ENCODE measurements around the gene DAAM1. TPM values are rescaled to one million over a fixed set of nuclear protein-coding genes. Genes with fewer than 3 reads are reported as not detected.

DAAM1 gene
- total and polyA plus RNA-seq, 2 donors from 2014 or later: 5.3 to 47.8 TPM

- Histone ChIP-seq H3K27ac (ENCODE audit: low read depth in 2 of 2, low read length in 2 of 2) (peak overlapping the region; percentile 72 to 85), H3K9ac (ENCODE audit: low read length in 3 of 3) (no peak overlapping the region), H3K4me3 (ENCODE audit: low read length in 3 of 3) (no peak overlapping the region), H3K4me1 (ENCODE audit: control insufficient read depth in 2 of 3, insufficient read depth in 2 of 3, low read depth in 1 of 3, low read length in 3 of 3) (peaks cover 0 to 16% (median 8%) of the 10 kb centered on the region in 3 donors), H3K36me3 (ENCODE audit: control insufficient read depth in 2 of 3, insufficient read depth in 3 of 3, low read length in 3 of 3) (no peaks in the 10 kb centered on the region), H3K9me3 (ENCODE audit: control insufficient read depth in 2 of 3, insufficient read depth in 1 of 3, low read length in 3 of 3) (no peaks in the 10 kb centered on the region), H3K27me3 (ENCODE audit: control insufficient read depth, insufficient read depth, low read length) (no peaks in the 10 kb centered on the region)
- FAIRE-seq: peak; percentile 62
- intact Hi-C loops (cut with DNase I): no loop called here
- TF ChIP-seq CTCF (IDR thresholded peaks at IDR 0.05; ENCODE audit: borderline replicate concordance, extremely low read depth, insufficient read depth): no peak
- DNase-seq: peak in 4 of 5 donors; percentile 56 to 95 (median 72)
These were observed 65.9 kb downstream of the DAAM1 start for GRCh38 chr14:59254146-59254910.

- no peaks in the 10 kb centered on the region for H3K27me3 ChIP-seq (ENCODE audit: control insufficient read depth, insufficient read depth, low read length)
- peak overlapping the region; percentile 72 to 85 for H3K27ac ChIP-seq (ENCODE audit: low read depth in 2 of 2, low read length in 2 of 2)
- H3K9ac ChIP-seq (ENCODE audit: low read length in 3 of 3): no peak overlapping the region
- intact Hi-C loops (cut with DNase I): no loop called here
- H3K36me3 ChIP-seq (ENCODE audit: control insufficient read depth in 2 of 3, insufficient read depth in 3 of 3, low read length in 3 of 3): no peaks in the 10 kb centered on the region
- no peak for DNase-seq
- no peak for TF ChIP-seq CTCF (IDR thresholded peaks at IDR 0.05; ENCODE audit: borderline replicate concordance, extremely low read depth, insufficient read depth)
- no peak overlapping the region for H3K4me3 ChIP-seq (ENCODE audit: low read length in 3 of 3)
- peaks cover 0 to 16% (median 8%) of the 10 kb centered on the region in 3 donors for H3K4me1 ChIP-seq (ENCODE audit: control insufficient read depth in 2 of 3, insufficient read depth in 2 of 3, low read depth in 1 of 3, low read length in 3 of 3)
- no peak for FAIRE-seq
- no peaks in the 10 kb centered on the region for H3K9me3 ChIP-seq (ENCODE audit: control insufficient read depth in 2 of 3, insufficient read depth in 1 of 3, low read length in 3 of 3)
These were observed 66.6 kb downstream of the DAAM1 start for GRCh38 chr14:59254911-59255545.

GRCh38 chr14:59256331-59256730 lies 67.9 kb downstream of the DAAM1 start:
- no peak for TF ChIP-seq CTCF (IDR thresholded peaks at IDR 0.05; ENCODE audit: borderline replicate concordance, extremely low read depth, insufficient read depth)
- no peak for DNase-seq
- no peak overlapping the region for H3K9ac ChIP-seq (ENCODE audit: low read length in 3 of 3)
- intact Hi-C loops (cut with DNase I): no loop called here
- H3K4me3 ChIP-seq (ENCODE audit: low read length in 3 of 3): no peak overlapping the region
- H3K4me1 ChIP-seq (ENCODE audit: control insufficient read depth in 2 of 3, insufficient read depth in 2 of 3, low read depth in 1 of 3, low read length in 3 of 3): peaks cover 0 to 16% (median 8%) of the 10 kb centered on the region in 3 donors
- no peak overlapping the region for H3K27ac ChIP-seq (ENCODE audit: low read depth in 2 of 2, low read length in 2 of 2)
- H3K36me3 ChIP-seq (ENCODE audit: control insufficient read depth in 2 of 3, insufficient read depth in 3 of 3, low read length in 3 of 3): no peaks in the 10 kb centered on the region
- no peaks in the 10 kb centered on the region for H3K27me3 ChIP-seq (ENCODE audit: control insufficient read depth, insufficient read depth, low read length)
- no peak for FAIRE-seq
- no peaks in the 10 kb centered on the region for H3K9me3 ChIP-seq (ENCODE audit: control insufficient read depth in 2 of 3, insufficient read depth in 1 of 3, low read length in 3 of 3)
